ENCODE results near the gene ANKS1B.

Gene ANKS1B

GRCh38 chr12:98828802-98829600, 1155.7 kb downstream of the ANKS1B start:
- no peak for DNase-seq

- DNase-seq: no peak
These were observed 1161.7 kb downstream of the ANKS1B start for GRCh38 chr12:98823012-98823411.

- peak; percentile 6 for DNase-seq
These were observed 1162.9 kb downstream of the ANKS1B start for GRCh38 chr12:98821866-98822265.

GRCh38 chr12:98821232-98821631, 1163.5 kb downstream of the ANKS1B start:
- DNase-seq: no peak

- DNase-seq: no peak
These were observed 1164.8 kb downstream of the ANKS1B start for GRCh38 chr12:98819821-98820404.

GRCh38 chr12:98819071-98819470, 1165.7 kb downstream of the ANKS1B start:
- DNase-seq: no peak

GRCh38 chr12:98818239-98818638, 1166.5 kb downstream of the ANKS1B start:
- no peak for DNase-seq

GRCh38 chr12:98817742-98818141, 1167.0 kb downstream of the ANKS1B start:
- no peak for DNase-seq

- no peak for DNase-seq
These were observed 1168.0 kb downstream of the ANKS1B start for GRCh38 chr12:98816720-98817119.

GRCh38 chr12:98814254-98814653, 1170.5 kb downstream of the ANKS1B start:
- DNase-seq: no peak

- DNase-seq: no peak
These were observed 1172.5 kb downstream of the ANKS1B start for GRCh38 chr12:98812225-98812624.

GRCh38 chr12:98808243-98808875, 1176.4 kb downstream of the ANKS1B start:
- no peak for DNase-seq

GRCh38 chr12:98807187-98807586, 1177.5 kb downstream of the ANKS1B start:
- DNase-seq: no peak

GRCh38 chr12:98803468-98804209, 1181.1 kb downstream of the ANKS1B start:
- no peak for DNase-seq

- no peak for DNase-seq
These were observed 1184.9 kb downstream of the ANKS1B start for GRCh38 chr12:98799822-98800221.

GRCh38 chr12:98799146-98799810, 1185.5 kb downstream of the ANKS1B start:
- no peak for DNase-seq

GRCh38 chr12:98797200-98797599, 1187.5 kb downstream of the ANKS1B start:
- DNase-seq: no peak

- DNase-seq: no peak
These were observed 1188.0 kb downstream of the ANKS1B start for GRCh38 chr12:98796745-98797144.

- DNase-seq: no peak
These were observed 1191.6 kb downstream of the ANKS1B start for GRCh38 chr12:98793121-98793520.

GRCh38 chr12:98791406-98791805, 1193.3 kb downstream of the ANKS1B start:
- no peak for DNase-seq

GRCh38 chr12:98788396-98788795, 1196.3 kb downstream of the ANKS1B start:
- no peak for DNase-seq

- DNase-seq: no peak
These were observed 1198.1 kb downstream of the ANKS1B start for GRCh38 chr12:98786653-98787052.

- DNase-seq: no peak
These were observed 1201.3 kb downstream of the ANKS1B start for GRCh38 chr12:98783420-98783819.
